Astrocyte of the spinal cord (primary cell): Measurements from ENCODE around the gene SUGP1.
A peak's percentile ranks its signal among the peaks of the same experiment; 100 is the strongest.

Experiments
- DNase-seq: peaks from one replicate; pipeline ENCODE4 v3.0.0; 2011; ENCODE audit warnings: low read depth, low spot score
- H3K4me3 ChIP-seq: 2 replicates; pipeline ENCODE4 v1.5.1; 2011; ENCODE audit warnings: low read depth, mild to moderate bottlenecking, low read length, moderate library complexity
- CTCF ChIP-seq: IDR thresholded peaks from 2 replicates; pipeline ENCODE4 v1.5.1; 2012; ENCODE audit warnings: low read depth, mild to moderate bottlenecking, low read length, inconsistent platforms
- in situ Hi-C: cut with HindIII; loops from 2 replicates; pipeline ENCODE4 v1.10.0; 2017; ENCODE audit warnings: low sequenced_read_pairs

Gene SUGP1

GRCh38 chr19:19334989-19335344, 14.7 kb upstream of the SUGP1 start:
- no peak overlapping the region for H3K4me3 ChIP-seq
- no peak for DNase-seq
- TF ChIP-seq CTCF: no peak
- in situ Hi-C loops: no loop called here

- no peak for DNase-seq
- in situ Hi-C loops: no loop called here
- no peak overlapping the region for H3K4me3 ChIP-seq
Observed at GRCh38 chr19:19334063-19334988, 14.0 kb upstream of the SUGP1 start.

GRCh38 chr19:19329126-19329525, 8.8 kb upstream of the SUGP1 start:
- DNase-seq: no peak
- in situ Hi-C loops: no loop called here
- no peak for TF ChIP-seq CTCF
- no peak overlapping the region for H3K4me3 ChIP-seq

More at GRCh38 chr19:19334063-19334988, 14.0 kb upstream of the SUGP1 start:
- TF ChIP-seq CTCF: no peak

- H3K4me3 ChIP-seq: no peak overlapping the region
- no peak for DNase-seq
- in situ Hi-C loops: no loop called here
- TF ChIP-seq CTCF: no peak
Observed at GRCh38 chr19:19327672-19328071, 7.4 kb upstream of the SUGP1 start.

GRCh38 chr19:19324059-19324770, 3.9 kb upstream of the SUGP1 start:
- in situ Hi-C loops: no loop called here
- no peak for TF ChIP-seq CTCF
- H3K4me3 ChIP-seq: no peak overlapping the region
- DNase-seq: no peak

- in situ Hi-C loops: no loop called here
- TF ChIP-seq CTCF: no peak
- DNase-seq: no peak
- peak overlapping the region; percentile 99 for H3K4me3 ChIP-seq
Observed at GRCh38 chr19:19321141-19321577, 850 bp upstream of the SUGP1 start.
